ENCODE measurements around the gene ATP8A2.

- TF ChIP-seq, protein P1, sequence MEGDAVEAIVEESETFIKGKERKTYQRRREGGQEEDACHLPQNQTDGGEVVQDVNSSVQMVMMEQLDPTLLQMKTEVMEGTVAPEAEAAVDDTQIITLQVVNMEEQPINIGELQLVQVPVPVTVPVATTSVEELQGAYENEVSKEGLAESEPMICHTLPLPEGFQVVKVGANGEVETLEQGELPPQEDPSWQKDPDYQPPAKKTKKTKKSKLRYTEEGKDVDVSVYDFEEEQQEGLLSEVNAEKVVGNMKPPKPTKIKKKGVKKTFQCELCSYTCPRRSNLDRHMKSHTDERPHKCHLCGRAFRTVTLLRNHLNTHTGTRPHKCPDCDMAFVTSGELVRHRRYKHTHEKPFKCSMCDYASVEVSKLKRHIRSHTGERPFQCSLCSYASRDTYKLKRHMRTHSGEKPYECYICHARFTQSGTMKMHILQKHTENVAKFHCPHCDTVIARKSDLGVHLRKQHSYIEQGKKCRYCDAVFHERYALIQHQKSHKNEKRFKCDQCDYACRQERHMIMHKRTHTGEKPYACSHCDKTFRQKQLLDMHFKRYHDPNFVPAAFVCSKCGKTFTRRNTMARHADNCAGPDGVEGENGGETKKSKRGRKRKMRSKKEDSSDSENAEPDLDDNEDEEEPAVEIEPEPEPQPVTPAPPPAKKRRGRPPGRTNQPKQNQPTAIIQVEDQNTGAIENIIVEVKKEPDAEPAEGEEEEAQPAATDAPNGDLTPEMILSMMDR (conservative IDR thresholded peaks at IDR 0.05; ENCODE audit: low read length): no peak
- TF ChIP-seq EZH2phosphoT487 (IDR thresholded peaks at IDR 0.05; ENCODE audit: borderline replicate concordance, low read depth, low read length): no peak
Observed at GRCh38 chr13:25353344-25353743, 18.4 kb upstream of the ATP8A2 start.

All from OCI-LY7 (cell line).